T-helper 9 cell (primary cell): ENCODE measurements around the gene PRKCE.

ENCODE experiments used
- DNase-seq: peaks from one replicate; pipeline ENCODE4 v3.0.0-alpha.2; 2020

PRKCE gene

DNA sequence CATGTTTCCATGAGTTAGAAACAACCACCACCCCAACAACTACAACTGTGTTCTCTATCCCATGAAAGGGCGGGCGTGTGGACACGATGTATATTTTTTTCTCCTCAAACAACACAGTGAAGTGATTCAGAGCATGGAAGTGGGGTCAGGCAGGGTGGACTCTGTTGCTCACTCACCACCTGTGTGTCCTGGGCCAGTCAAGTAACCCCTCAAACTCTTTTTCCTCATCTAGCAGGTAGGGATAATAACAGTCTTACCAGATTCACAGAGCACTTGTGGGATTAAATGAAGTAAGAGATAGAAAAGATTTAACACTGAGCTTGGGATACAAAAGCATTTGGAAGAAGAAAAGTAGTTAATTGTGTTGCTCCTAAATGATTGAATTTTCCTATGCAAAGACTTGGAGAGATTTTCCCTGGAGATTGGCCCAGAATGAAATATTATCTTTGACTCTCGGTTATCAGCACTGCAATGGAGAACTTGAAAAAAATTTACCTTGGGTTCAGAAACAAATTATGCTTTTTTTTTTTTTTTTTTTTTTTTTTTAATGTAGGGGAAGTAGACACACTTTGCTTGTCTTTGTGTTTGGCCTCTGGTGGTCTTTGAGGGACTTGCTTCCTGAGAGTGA is 483.9 kb downstream of the PRKCE start:
- no peak for DNase-seq

DNA sequence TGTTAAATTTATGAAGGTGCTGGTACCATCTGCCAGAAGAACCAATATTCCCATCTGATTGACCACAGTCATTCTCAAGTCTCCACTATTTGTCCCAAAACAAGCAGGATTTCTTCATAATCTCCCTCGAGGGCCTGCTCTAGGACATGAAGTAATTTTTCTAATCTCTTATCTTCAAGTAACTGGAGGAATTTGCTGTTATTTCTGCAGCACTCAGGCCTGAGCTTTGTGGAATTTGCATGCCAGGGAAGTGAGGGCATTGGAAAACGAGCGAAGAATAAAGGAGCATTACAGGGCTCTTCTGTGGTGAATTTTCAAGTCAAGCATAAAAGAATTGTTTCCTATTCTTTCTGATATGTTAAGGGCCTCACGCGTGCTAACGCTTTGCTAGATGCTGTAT is 484.5 kb downstream of the PRKCE start:
- DNase-seq: no peak

- no peak for DNase-seq
Measured at GRCh38 chr2:46136481-46136880, 485.0 kb downstream of the PRKCE start.

DNA sequence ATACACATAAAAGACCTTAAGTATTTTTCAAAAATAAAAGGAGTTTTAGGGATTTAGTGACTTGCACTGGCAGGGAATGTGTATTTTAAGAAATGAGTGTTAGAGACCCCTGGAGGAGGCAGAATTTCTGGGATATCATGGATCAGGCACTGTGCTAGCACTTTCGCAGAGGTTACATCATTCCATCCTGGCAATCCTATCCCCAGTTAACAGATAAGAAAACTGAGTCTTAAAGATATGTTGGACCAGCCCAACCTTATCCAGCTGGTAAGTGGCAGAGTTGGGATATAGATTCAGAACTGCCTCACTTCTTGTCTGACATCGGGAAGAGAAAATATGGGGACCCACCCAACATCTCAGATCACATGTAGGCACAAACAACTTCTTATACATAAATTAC is 485.5 kb downstream of the PRKCE start:
- no peak for DNase-seq

DNA sequence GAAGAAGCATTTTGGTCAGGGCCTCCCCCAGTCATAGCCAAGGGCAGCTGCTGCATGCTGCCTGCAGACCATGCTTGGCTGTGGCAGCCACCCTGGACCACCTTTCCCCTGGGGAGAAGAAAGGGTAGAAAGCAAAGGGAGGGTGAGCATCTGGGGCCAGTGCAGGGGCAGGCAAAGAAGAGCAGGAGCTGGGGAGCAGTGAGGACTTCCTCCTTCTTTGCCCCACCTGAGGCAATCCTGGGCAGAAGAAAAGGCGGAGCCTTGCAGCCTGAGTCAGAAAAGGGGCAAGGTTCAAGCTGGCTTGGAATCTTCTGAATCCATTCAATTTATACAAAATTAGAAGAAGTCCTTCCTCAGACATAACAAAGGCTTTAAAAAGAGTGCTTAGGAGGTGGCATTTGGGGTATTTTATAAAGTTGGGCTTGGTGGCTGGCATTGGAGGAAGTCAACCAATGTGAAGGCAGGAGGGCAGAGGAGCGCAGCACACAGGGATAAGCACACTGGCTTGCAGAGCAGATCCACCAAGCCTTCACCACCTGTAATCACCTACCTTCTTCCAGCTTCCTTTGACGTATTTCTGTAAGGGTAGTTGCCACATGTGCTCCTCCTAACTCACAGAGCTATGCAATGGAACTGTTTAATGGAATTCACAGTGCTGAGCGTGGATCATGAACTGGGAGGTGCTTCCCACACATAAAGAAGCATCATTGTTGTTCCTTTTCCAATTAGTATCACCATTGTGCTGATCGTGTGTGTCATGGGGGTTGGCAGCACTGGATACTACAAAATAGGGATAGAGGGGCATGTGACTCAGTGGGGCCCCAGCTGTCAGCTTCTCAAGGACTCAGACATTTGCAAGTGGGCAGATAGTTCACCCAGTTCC is 491.3 kb downstream of the PRKCE start:
- DNase-seq: no peak

GRCh38 chr2:46143429-46144132 is 492.1 kb downstream of the PRKCE start:
- no peak for DNase-seq

DNA sequence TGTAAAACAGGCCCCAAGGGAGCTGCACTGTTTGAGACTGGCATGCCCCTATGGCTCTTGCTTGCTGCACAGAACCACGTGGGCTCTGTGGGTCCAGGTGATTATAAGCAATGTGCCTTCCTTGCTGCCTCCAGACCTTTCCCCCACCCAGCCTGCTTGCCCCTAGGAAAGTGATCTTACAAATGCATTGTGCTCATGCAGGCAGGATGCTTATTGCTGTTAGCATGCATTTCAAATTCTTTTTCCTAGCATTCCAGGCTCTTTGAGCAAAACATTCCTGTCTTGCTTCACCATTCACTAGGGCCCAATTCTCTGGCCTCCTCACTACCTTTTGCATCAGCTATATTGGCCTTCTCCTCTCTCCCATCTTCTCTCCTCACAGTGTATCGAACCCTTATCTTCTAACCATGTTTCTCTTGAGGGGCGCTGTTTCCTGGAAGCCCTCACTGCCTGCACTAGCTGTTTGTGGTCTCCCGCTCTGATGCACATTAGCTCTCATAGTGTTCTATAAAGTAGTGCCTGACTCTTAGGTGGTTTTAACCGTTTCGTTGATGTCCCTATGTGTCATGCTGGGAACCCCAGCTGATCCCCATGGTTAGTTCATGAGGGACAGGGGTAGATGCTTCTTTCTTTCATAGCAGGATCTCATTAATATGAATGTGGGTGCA is 492.8 kb downstream of the PRKCE start:
- no peak for DNase-seq

GRCh38 chr2:46145017-46145416 is 493.5 kb downstream of the PRKCE start:
- DNase-seq: no peak

GRCh38 chr2:46145840-46146239 is 494.4 kb downstream of the PRKCE start:
- no peak for DNase-seq

DNA sequence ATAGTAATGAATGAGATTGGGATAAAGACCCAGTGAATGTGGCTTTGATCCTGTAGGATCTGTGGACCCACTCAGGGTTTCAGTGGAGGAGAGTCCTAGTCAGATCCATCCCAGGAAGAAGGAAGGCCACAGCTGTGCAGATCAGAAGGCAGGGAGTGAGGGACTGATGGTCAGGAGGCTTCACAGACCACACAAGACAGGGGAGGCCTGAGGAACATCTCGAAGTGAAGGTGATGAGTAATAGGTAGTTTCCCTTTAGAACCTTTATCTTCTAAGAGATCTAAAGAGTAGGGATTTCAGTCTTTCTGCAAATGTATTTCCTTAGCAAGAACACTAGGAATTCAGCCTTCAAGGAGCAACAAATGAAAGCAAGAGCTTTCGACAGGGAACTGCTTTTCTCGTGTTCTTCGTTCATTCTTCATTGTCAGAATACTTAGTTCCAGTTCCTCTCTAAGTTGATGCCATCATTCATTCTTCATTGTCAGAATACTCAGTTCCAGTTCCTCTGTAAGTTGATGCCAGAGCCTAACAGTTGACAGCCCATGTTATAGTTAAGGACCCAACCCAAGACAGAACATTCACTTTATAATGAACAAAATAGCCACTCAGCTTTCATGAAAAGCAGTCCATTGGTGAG is 495.5 kb downstream of the PRKCE start:
- DNase-seq: no peak

GRCh38 chr2:46147626-46148368 is 496.3 kb downstream of the PRKCE start:
- no peak for DNase-seq

GRCh38 chr2:46148369-46148736 is 496.9 kb downstream of the PRKCE start:
- no peak for DNase-seq

DNA sequence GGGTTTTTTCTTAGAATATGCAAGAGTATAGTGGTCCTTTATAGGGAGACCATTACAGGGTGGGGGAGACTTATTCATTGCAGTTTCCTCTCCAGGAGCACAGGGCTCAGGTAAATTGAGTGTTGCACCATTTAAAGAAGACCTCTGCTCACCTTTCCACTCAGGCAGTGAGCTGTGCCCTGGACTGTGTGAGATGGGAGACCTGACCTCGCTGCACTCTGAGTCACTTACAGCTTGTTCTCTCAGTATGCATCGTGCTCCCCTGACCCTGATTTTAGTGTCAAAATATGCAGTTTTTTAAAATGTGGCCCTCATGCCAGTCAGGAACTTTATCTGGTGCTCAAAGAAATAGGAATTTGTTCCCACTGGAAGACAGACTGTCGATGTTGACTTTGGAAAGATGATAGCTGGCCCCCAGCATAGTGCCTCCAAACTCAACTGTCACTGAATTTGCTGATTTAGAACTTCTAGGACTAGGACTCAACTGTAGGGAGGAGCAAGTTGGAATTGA is 499.0 kb downstream of the PRKCE start:
- DNase-seq: no peak

- no peak for DNase-seq
Measured at GRCh38 chr2:46151577-46151976, 500.1 kb downstream of the PRKCE start.

DNA sequence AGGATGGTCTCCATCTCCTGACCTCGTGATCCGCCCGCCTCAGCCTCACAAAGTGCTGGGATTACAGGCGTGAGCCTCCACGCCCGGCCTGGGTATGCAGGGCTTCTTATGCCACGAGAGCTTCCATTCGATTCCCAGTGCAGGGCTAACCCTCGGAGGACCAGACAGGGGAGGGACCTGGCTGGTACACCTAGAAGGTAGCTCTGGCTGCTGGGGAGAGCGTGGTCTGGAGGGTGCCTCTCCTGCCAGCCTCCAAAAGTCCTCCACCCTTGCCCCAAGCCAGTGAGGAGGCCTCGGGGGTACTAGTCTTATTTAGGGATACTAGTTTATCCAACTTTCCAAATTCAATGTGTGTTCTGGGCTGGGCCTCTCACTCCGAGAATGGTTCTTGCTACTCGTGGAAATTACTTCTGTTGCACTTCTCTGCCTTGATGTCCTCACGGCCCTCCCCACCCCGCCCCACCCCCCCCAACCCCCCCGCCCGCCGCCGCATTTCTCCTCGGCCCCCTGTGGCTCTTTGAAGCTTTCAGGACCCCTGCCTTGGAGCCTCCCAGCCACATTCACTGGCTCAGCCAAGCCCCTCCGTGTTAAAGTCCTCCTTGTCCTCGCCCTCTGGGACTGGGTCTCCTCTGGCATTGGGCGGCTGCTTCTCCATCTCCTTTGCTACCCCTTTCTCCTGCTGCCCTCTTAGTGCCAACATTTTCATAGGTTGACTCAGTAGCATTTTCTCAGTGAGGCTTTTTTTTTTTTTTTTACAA is 502.7 kb downstream of the PRKCE start:
- DNase-seq: no peak

- DNase-seq: no peak
Measured at GRCh38 chr2:46157072-46157965, 505.8 kb downstream of the PRKCE start.

- DNase-seq: no peak
Measured at GRCh38 chr2:46157966-46158310, 506.5 kb downstream of the PRKCE start.

DNA sequence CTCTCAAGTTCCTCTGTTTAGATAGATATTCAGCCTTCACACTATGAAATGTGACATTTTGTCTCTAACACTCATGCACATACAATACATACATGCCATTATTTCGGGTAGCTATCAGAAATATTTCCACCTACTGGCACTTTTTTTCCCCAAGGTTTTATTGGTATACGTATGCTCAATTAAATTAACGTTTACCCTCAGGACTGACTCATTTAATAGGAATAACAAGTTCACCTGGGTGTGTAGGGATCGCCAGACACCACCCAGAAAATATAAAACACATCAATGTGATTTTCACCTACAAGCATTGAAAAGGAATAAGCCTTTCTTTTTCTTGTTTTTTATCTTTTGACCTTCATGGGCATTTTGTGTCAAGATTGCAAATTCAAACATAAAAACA is 507.2 kb downstream of the PRKCE start:
- no peak for DNase-seq

GRCh38 chr2:46160326-46160725 is 508.9 kb downstream of the PRKCE start:
- no peak for DNase-seq

DNA sequence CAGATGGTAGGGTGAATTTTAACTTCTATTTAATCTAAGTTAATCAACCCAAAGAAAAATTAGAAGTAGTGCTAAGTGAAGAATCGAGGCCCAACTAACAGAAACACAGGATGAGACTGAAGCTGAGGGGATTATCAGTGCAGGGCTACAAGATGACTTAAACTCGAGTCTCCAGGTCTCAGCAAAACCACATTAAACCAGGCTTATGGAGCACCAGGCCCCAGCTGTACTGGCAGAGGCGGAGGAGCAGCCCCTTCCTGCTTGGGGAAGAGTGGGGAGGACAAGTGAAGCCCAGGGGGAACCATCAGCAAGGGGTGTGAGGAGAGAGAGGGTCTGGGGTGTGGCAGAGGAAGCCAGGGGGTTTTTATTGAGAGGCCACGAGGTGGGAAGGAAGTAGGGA is 509.8 kb downstream of the PRKCE start:
- DNase-seq: no peak
